ENCODE measurements around the gene HEXIM2. TPM values are rescaled to one million over a fixed set of nuclear protein-coding genes. Genes with fewer than 3 reads are reported as not detected.

The HEXIM2 gene
- total and polyA plus RNA-seq, 7 donors: 1.8 to 14.7 (median 7.8) TPM

DNA sequence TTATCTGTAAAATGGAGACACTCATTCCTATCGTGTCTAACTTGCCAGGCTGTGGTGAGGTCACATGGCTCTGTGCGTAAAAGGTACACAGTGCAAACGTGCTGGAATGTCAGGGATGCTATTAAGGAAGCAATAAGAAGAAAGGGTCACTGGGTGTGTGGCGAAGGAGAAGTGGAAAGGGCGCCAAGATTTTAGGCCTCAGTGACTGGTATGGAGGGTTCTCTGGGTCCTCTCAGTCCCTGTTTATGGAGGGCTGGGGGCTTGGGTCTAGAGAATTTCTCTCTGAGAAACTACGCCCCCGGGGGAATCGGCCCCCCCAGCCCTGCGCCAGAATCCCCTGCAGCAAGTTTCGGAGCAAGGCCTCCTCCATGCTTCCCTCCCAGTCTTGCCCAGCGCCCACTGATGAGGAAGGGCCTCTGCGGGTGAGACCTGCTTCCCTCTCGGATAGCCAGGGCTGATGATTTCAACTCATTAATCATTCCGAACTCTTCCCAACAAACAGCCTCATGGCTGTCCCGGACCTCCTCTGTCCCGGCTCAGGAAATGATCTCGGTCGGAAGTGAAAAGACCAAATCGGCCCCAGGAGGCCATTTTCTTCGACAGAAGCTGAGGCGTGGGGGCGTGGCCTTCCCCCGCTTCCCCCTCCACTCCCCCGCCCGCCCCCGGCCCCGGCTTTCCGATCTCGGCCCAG, 14.6 kb upstream of the HEXIM2 start:
- TF ChIP-seq EP300 (IDR thresholded peaks at IDR 0.05): no peak
- peak in 2 of 4 donors; percentile 20 to 32 for TF ChIP-seq POLR2AphosphoS5 (IDR thresholded peaks at IDR 0.05)
- TF ChIP-seq POLR2A (IDR thresholded peaks at IDR 0.05): peak in 1 of 2 donors; percentile 14
- DNase-seq: peak; percentile 84
- Histone ChIP-seq H3K4me1 (peaks cover 6 to 53% (median 46%) of the 10 kb centered on the region in 4 donors), H3K36me3 (no peaks in the 10 kb centered on the region), H3K4me3 (peak overlapping the region; percentile 64 to 92 (median 76)), H3K9me3 (no peaks in the 10 kb centered on the region), H3K27me3 (no peaks in the 10 kb centered on the region), H3K27ac (peak overlapping the region; percentile 96 to 98 (median 97))
- intact Hi-C loops (cut with DNase I): loop anchor here (5.0 to 10.0 kb wide), 2 partner anchors 170 to 952 kb away; partner anchors contain the start of genes ATXN7L3 and MAP3K14
- WGBS, 2 donors: 4 to 12% methylated on average over 29 of the region's 29 CpGs

DNA sequence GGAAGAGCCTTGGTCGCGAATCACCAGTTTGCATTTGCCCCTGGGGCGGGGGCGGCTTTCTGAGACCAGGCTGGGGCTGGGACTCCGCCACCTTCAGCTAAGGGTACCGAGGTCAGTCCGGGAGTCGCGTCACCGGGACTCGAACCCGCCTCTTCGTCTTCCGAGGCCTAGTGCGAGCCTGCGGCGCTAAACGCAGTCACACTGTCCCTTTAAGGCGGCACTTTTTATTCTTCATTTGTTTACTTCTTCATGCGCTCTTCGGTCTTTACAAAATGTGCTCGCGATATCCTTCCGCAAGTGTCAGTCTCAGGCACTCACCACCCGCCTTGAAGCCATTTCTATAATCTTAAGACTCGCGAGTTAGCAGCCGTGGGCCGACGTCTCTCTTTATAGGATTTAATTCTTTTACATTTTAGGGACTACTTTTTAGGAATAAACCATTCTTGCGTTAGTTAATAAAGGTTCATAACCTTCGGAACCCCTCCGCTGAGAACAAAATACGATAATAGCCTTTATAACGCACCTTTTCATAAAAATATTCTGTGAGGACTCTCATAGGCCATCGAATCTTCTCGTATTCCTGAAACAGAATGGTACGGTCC, 14.0 kb upstream of the HEXIM2 start:
- peak in 1 of 4 donors; percentile 63 for TF ChIP-seq EP300 (IDR thresholded peaks at IDR 0.05)
- TF ChIP-seq POLR2AphosphoS5 (IDR thresholded peaks at IDR 0.05): peak; percentile 75 to 86 (median 83)
- TF ChIP-seq POLR2A (IDR thresholded peaks at IDR 0.05): peak in 1 of 2 donors; percentile 28
- TF ChIP-seq, protein P1, sequence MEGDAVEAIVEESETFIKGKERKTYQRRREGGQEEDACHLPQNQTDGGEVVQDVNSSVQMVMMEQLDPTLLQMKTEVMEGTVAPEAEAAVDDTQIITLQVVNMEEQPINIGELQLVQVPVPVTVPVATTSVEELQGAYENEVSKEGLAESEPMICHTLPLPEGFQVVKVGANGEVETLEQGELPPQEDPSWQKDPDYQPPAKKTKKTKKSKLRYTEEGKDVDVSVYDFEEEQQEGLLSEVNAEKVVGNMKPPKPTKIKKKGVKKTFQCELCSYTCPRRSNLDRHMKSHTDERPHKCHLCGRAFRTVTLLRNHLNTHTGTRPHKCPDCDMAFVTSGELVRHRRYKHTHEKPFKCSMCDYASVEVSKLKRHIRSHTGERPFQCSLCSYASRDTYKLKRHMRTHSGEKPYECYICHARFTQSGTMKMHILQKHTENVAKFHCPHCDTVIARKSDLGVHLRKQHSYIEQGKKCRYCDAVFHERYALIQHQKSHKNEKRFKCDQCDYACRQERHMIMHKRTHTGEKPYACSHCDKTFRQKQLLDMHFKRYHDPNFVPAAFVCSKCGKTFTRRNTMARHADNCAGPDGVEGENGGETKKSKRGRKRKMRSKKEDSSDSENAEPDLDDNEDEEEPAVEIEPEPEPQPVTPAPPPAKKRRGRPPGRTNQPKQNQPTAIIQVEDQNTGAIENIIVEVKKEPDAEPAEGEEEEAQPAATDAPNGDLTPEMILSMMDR (IDR thresholded peaks at IDR 0.05): no peak
- Histone ChIP-seq H3K4me3 (peak overlapping the region; percentile 64 to 92 (median 76)), H3K27me3 (no peaks in the 10 kb centered on the region), H3K27ac (peak overlapping the region; percentile 96 to 98 (median 97)), H3K4me1 (peaks cover 6 to 60% (median 52%) of the 10 kb centered on the region in 4 donors), H3K9me3 (no peaks in the 10 kb centered on the region), H3K36me3 (no peaks in the 10 kb centered on the region)
- intact Hi-C loops (cut with DNase I): loop anchor here (1.0 to 10.0 kb wide), 4 partner anchors 14 to 953 kb away; partner anchors contain the start of genes ATXN7L3, HEXIM2, MAP3K14 and PLCD3
- DNase-seq: peak; percentile 93
- 0% methylated on average over 38 of the region's 38 CpGs for WGBS, 2 donors

DNA sequence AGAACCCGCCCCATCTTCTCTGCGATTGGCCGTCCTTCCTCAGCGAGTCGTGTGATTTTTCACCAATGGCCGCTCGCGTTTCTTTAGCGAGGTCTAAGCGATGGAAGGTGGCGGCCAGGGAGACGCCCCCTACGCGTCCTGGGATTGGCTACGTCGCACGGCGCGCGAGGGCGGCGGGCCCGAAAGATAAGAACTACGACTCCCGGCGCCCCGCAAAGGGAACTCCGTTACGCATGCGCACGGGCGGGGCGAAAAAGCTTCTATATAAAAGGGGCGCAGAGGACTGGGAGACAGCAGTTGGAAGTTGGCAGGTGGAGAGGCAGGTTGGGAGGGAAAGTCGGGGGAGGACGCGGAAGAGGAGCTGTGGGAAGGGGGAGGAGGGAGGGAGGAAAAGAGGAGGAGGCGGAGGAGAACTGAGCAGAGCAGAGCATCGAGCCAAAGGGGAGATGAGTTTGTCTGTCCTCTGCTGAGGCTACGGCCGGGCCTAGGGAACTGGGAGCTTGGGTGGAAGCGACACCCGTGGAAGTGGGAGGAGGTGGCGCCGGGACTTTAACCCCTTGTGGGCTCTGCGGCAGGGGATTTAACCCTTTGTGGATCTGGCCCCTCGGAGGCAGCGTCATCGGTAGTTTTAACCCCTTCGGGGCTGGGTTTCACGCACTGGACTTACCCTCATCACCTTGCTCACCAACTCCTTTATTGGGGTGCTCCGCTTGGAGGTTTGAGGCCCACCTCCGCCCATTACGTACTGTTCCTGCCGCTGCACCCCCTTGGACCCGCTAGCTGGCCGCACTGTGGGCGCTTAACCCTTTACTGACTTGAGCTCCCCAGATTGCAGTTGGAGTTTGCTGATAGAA, 13.3 kb upstream of the HEXIM2 start, which contains the start of gene HEXIM1:
Gene HEXIM1, plus strand, starts transcription at position 293 of the 854 bp plus-strand sequence. CDS start 716 bp downstream, outside the sequence.
- peak in 1 of 4 donors; percentile 68 for TF ChIP-seq EP300 (IDR thresholded peaks at IDR 0.05)
- TF ChIP-seq POLR2A (IDR thresholded peaks at IDR 0.05): peak; percentile 100
- peak; percentile 99 to 100 (median 100) for TF ChIP-seq POLR2AphosphoS5 (IDR thresholded peaks at IDR 0.05)
- TF ChIP-seq, protein P1 (IDR thresholded peaks at IDR 0.05): no peak
- intact Hi-C loops (cut with DNase I): loop anchor here (1.0 to 10.0 kb wide), 5 partner anchors 13 to 954 kb away; partner anchors contain the start of genes ATXN7L3, HEXIM2, MAP3K14 and PLCD3
- 0% methylated on average over 58 of the region's 58 CpGs for WGBS, 2 donors
- H3K4me1 ChIP-seq: peaks cover 6 to 59% (median 50%) of the 10 kb centered on the region in 4 donors
- H3K27me3 ChIP-seq: no peaks in the 10 kb centered on the region
- H3K9me3 ChIP-seq: no peaks in the 10 kb centered on the region
- peak; percentile 100 for DNase-seq
- no peaks in the 10 kb centered on the region for H3K36me3 ChIP-seq
- H3K27ac ChIP-seq: peak within 1 kb of the TSS; percentile 97 to 99 (median 98)
- peak within 1 kb of the TSS; percentile 81 to 92 (median 89) for H3K4me3 ChIP-seq

DNA sequence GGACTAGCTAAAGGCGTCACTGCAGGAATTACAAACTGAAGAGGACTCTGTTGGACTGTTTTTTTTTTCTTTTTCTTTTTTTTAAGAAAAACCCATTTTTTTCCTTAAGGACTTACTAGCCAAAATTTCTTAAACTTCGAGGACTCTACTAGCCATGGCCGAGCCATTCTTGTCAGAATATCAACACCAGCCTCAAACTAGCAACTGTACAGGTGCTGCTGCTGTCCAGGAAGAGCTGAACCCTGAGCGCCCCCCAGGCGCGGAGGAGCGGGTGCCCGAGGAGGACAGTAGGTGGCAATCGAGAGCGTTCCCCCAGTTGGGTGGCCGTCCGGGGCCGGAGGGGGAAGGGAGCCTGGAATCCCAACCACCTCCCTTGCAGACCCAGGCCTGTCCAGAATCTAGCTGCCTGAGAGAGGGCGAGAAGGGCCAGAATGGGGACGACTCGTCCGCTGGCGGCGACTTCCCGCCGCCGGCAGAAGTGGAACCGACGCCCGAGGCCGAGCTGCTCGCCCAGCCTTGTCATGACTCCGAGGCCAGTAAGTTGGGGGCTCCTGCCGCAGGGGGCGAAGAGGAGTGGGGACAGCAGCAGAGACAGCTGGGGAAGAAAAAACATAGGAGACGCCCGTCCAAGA, 12.5 kb upstream of the HEXIM2 start:
- Histone ChIP-seq H3K27ac (peak overlapping the region; percentile 97 to 99 (median 98)), H3K4me3 (peak overlapping the region; percentile 81 to 92 (median 89)), H3K9me3 (no peaks in the 10 kb centered on the region), H3K36me3 (no peaks in the 10 kb centered on the region), H3K27me3 (no peaks in the 10 kb centered on the region), H3K4me1 (peaks cover 6 to 57% (median 47%) of the 10 kb centered on the region in 4 donors)
- intact Hi-C loops (cut with DNase I): loop anchor here (1.0 to 10.0 kb wide), 4 partner anchors 16 to 954 kb away; partner anchors contain the start of genes ATXN7L3, MAP3K14 and PLCD3
- TF ChIP-seq POLR2A (IDR thresholded peaks at IDR 0.05) (peak in 1 of 2 donors; percentile 57), EP300 (IDR thresholded peaks at IDR 0.05) (no peak), POLR2AphosphoS5 (IDR thresholded peaks at IDR 0.05) (peak; percentile 42 to 74 (median 54))
- TF ChIP-seq, protein P1 (IDR thresholded peaks at IDR 0.05): peak; percentile 81 to 84 (median 83)
- WGBS, 2 donors: 0 to 1% methylated on average over 32 of the region's 32 CpGs
- peak; percentile 95 for DNase-seq
